GM19025 (cell line): ENCODE results near the gene DNAL1.

ENCODE experiments used
- ATAC-seq: cut with Tn5 transposase; IDR thresholded peaks from one replicate; pipeline ENCODE4 v1.9.1; 2021; ENCODE audit warnings: mild to moderate bottlenecking, low read depth, moderate library complexity; ENCODE audit not compliant: unreplicated experiment

DNAL1 gene

GRCh38 chr14:73722581-73722980 lies 77.8 kb downstream of the DNAL1 start:
- ATAC-seq: no peak

GRCh38 chr14:73723406-73723796 lies 78.6 kb downstream of the DNAL1 start:
- peak; percentile 47 for ATAC-seq

GRCh38 chr14:73723797-73724661 lies 79.2 kb downstream of the DNAL1 start:
- peak; percentile 43 for ATAC-seq

GRCh38 chr14:73724696-73725095 lies 79.9 kb downstream of the DNAL1 start:
- ATAC-seq: no peak

GRCh38 chr14:73725116-73726024 lies 80.6 kb downstream of the DNAL1 start:
- ATAC-seq: no peak

- ATAC-seq: no peak
These were observed 81.5 kb downstream of the DNAL1 start for GRCh38 chr14:73726025-73726961.

- ATAC-seq: no peak
These were observed 82.4 kb downstream of the DNAL1 start for GRCh38 chr14:73727166-73727565.

- no peak for ATAC-seq
These were observed 84.0 kb downstream of the DNAL1 start for GRCh38 chr14:73728717-73729330.

- ATAC-seq: no peak
These were observed 84.9 kb downstream of the DNAL1 start for GRCh38 chr14:73729556-73730265.

- no peak for ATAC-seq
These were observed 86.3 kb downstream of the DNAL1 start for GRCh38 chr14:73731111-73731510.

- no peak for ATAC-seq
These were observed 87.2 kb downstream of the DNAL1 start for GRCh38 chr14:73732006-73732405.

GRCh38 chr14:73736842-73737241 lies 92.1 kb downstream of the DNAL1 start:
- no peak for ATAC-seq

- no peak for ATAC-seq
These were observed 93.9 kb downstream of the DNAL1 start for GRCh38 chr14:73738518-73739173.

- ATAC-seq: no peak
These were observed 94.5 kb downstream of the DNAL1 start for GRCh38 chr14:73739174-73739898.

- ATAC-seq: no peak
These were observed 95.3 kb downstream of the DNAL1 start for GRCh38 chr14:73739899-73740617.

GRCh38 chr14:73740618-73741326 lies 96.0 kb downstream of the DNAL1 start:
- ATAC-seq: no peak

- no peak for ATAC-seq
These were observed 96.6 kb downstream of the DNAL1 start for GRCh38 chr14:73741386-73741875.
